HG02623 (cell line): ENCODE measurements around the gene PSMB3.
"Not testable (repeated sequence)": the region's sequence is repeated elsewhere in the genome, so short reads cannot be mapped to it uniquely, and the experiment has no call there.

Experiments
- ATAC-seq: cut with Tn5 transposase; IDR thresholded peaks from one replicate; pipeline ENCODE4 v1.9.1; 2021; ENCODE audit warnings: moderate library complexity; ENCODE audit not compliant: unreplicated experiment

Gene PSMB3

DNA sequence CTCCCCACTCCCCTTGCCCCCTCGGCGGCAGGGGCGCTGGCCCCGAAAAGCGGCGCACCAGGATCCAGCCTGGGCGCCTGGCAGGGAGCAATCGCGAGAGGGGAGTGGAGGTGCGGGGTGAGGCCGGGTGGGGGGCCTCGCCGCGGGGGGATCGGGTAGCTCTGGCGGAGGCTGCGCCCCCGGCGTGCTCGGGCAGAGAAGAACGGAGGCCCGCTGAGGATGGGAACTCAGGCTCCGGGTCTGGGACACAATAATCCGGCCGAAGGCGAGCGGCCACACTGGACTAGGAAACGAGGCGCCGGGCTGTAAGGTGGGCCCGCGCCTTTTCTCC lies 3.7 kb upstream of the PSMB3 start:
- ATAC-seq, result no peak

DNA sequence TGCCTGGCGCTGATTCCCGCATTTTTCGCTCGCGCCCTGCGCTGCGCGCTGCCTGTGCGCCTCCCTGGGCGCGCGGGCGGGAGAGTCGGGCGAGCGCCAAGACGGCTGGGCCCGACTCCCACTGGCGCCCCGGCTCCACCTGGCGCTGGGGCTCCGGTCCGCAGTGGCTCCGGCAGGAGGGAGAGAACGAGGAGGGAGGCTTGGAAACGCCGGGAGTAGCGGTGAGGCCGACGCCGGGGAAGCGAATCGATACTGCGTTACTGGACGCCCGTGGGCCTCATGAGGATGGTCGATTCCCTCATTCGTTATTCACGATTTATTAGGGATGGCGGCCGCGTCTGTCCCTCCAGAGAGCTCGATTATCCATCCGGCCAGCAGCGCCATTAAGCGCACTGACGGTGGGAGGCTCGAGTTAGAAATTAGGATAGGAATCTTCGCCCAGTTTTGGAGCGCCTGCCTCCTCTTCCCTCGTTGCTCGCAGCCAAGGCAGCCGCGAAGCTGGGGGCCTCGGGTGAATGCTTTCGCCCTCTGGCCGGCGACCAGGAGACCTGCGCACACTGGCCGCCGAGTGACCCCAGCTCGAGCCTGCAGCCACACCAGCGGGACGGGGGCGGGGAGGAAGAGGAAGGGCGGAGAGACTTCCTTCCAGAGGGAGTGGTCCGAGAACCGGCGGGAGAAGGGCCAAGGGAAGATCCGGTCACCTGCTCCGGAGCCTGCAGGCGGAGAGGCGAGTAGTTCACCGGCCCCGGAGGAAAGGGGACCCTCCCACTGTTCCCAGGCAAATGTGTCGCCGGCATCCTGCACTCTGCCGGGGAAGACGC lies 3.1 kb upstream of the PSMB3 start:
- ATAC-seq, result no peak

DNA sequence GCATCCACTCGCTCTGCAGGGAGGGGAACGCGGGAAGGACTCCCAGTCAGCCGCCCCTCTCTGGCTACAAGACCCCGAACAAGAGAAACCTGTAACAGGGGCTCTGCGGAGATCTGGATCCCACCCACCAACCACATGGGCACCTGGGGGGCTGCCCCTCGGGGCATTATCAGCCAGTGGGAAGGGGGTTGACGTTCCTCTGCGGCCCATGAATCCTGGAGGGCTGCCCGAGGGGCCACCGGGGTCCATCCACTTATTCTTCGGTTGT lies 2.6 kb upstream of the PSMB3 start:
- ATAC-seq, result no peak

DNA sequence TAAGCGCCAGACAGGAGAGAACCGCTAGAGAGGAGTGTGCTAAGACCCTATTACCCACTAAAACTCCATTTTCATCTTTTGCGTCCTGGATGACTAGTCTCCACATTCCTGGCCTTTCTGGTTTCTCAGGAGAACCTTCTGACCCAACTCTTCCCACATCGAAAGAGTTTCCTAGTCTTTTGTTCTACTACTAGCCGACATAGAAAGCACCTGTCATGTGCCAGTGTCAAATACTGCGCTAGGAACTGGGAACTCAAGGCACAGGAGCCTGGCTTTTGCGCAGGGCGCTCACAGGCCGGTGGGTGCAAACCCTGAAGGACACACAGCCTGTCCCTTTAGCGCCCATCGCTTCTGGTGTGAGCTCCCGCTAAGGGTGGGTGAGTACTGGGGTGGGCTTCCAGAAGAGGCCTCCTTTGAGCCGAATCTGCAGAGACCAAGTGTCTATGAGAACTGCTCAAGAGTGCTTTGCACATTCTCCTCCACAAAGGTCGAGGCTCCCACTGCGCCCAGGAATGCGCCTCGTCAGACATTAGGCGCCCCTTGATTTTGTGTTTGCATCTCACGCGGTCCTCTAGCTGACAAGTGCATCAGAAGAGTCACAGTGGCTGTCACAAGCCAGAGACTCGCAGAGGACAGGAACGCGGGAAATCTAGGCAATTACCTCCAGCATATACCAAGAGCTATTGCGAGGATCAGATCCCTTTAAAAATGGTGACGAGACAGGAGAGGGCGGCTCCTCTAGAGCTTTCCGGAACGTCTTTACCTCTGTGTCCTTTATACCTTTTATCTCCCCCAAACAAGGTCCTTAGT lies 2.0 kb upstream of the PSMB3 start:
- ATAC-seq, result no peak

DNA sequence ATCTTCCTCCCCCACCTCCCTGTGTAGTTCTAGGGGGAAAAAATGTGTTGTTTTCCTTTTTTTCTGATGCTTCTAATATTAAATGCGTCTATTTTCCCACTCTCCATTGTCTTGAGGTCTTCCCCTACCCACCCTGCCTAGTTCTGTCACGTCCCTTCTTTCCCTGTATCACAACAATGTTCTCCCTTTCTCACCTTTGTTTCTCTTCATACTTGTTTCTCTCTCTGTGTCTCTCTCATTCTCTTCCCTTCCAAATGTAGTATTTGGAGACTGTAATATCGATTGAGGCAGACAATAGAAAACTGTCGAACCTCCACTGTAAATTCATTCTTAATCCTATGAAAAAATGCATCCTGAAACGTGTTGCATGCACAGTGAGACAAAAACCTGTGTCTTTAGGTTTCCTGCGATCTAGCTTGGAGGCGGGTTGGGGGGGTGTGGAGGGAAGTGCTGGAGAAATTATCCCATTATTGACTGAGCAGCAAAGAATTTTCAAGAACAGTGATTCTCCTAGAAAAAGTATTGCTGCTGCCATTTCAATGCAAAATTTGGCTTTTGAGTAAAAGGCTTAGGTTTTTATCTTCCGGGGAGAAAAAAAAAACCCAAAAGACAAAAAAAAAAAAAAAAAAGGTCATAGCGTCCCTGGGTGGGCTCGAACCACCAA lies 1.3 kb upstream of the PSMB3 start:
- ATAC-seq, result no peak

GRCh38 chr17:38751808-38752307 lies 683 bp upstream of the PSMB3 start:
- ATAC-seq, result no peak

DNA sequence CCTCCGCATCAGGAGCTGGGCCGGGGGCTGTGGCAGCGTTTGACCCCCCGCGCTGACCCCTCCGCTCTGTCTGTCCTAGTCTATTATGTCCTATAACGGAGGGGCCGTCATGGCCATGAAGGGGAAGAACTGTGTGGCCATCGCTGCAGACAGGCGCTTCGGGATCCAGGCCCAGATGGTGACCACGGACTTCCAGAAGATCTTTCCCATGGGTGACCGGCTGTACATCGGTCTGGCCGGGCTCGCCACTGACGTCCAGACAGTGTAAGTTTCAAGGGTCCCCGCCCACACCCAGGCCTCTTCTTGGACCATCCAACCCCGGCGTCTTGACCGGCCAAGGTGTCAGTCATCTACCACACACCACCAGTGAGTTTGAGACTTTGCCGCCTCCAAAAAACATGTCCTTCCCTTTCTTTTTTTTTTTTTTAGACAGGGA lies 548 bp downstream of the PSMB3 start:
- no peak for ATAC-seq

DNA sequence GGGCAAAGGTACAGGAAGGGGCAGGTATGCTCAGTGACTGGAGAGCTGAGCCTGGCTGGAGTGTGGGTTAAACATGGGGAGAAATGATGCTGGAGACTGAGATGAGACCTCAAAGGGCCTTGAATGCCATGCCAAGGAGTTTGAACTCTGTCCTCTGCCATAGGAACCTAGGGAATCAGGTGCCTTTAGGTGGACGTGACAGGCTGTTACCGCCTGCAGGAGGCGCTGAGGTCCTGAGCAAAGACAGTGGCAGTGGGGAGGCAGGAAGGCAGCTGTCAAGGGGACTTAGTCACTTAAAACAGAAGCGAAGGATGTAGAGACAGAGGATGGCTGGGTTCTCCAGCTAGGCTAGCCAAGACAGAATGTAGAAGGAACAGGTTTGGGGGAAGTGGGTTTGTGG lies 9.1 kb downstream of the PSMB3 start:
- no peak for ATAC-seq

- ATAC-seq, result no peak
Measured at GRCh38 chr17:38762231-38762630, 9.7 kb downstream of the PSMB3 start.

DNA sequence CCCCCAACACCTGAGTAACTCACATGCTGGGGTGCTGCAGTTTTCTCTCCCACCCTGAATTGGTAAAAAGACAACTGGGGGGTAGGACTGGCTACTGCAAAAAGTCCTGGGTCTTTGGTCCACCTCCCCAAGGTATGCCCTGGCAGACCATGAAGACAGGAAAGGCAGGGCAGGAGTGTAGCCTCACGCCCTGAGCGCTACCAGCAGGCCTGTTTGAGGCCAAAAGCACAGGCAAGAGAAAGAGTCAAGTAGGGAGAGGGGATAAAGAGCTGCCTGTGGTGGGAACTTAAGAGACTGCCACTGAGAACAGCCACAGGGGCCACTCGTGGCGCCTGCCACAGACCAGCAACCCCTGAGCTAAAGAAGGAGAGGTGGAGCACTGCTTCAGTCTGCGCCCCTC lies 13.8 kb downstream of the PSMB3 start:
- ATAC-seq, result no peak

- no peak for ATAC-seq
Measured at GRCh38 chr17:38768417-38768816, 15.9 kb downstream of the PSMB3 start.

- no peak for ATAC-seq
Measured at GRCh38 chr17:38773258-38773657, 20.7 kb downstream of the PSMB3 start.

- no peak for ATAC-seq
Measured at GRCh38 chr17:38777641-38778250, 25.2 kb downstream of the PSMB3 start.

GRCh38 chr17:38779965-38780752 lies 27.6 kb downstream of the PSMB3 start:
- no peak for ATAC-seq

GRCh38 chr17:38783227-38783626 lies 30.7 kb downstream of the PSMB3 start:
- no peak for ATAC-seq

GRCh38 chr17:38786372-38786771 lies 33.8 kb downstream of the PSMB3 start:
- ATAC-seq, result no peak

- ATAC-seq, result not testable (repeated sequence)
Measured at GRCh38 chr17:38787999-38788398, 35.5 kb downstream of the PSMB3 start.

DNA sequence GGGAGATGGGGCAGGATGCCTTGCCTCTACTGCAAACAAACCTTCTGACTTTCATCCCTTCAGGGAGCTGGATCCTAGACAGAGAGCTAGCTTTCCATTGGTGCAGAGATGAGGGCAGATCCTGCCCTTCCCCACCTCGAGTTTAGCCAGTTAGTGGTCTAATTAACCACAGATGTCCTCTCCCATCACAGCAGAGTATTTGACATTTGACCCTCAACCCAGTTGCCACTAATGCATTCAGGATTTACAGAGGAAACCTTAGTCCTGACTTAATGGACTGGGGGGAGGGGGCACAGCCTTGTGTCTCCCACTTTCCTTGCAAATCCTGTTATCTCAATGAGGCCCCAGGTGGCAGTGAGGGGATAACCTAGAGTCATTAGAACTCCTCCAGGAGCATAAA lies 36.6 kb downstream of the PSMB3 start:
- no peak for ATAC-seq

DNA sequence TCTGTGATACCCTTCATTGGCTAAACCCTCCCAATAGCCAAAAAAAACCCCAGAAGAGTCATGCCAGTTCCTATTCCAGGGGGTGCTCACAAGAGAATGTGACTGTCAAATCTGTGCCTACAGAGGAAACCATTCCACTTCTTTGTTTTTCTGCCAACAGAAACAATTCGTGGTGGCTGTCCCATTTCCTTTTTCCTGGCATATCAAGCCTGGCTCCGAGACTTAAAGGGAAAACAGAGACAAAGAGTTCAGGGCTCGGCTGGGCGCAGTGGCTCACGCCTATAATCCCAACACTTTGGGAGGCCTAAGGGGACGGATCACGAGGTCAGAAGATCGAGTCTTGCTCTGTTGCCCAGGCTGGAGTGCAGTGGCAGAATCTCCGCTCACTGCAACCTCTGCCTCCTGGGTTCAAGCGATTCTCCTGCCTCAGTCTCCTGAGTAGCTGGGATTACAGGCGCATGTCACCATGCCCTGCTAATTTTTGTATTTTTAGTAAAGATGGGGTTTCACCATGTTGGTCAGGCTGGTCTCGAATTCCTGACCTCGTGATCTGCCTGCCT lies 37.7 kb downstream of the PSMB3 start:
- ATAC-seq, result not testable (repeated sequence)

DNA sequence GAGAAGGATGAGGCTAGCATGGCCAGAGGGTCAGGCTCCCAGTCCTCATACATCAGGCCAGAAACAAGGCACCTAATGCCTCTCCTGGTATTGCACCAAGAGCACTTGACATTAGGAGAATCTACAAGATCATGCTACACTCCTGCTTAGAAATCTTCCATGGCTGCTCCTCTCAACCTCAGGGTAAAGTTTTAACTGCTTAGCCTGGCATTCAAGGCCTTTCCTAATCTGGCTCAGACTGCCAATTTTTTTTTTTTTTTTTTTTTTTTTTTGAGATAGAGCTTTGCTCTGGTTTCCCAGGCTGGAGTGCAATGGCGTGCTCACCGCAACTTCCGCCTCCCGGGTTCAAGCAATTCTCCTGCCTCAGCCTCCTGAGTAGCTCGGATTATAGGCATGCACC lies 38.6 kb downstream of the PSMB3 start:
- no peak for ATAC-seq
